Kidney (tissue), 14 donors: Measurements from ENCODE around the gene GRIN3A. TPM values are rescaled to one million over a fixed set of nuclear protein-coding genes. Genes with fewer than 3 reads are reported as not detected.

Experiments
- DNase-seq, 5 donors: peaks; one replicate each; pipeline ENCODE4 v3.0.0-alpha.2; 2013 to 2020
- FAIRE-seq: peaks from 2 replicates; lab custom pipeline; 2012; peaks lifted over from hg19 to GRCh38; lab: Jason Lieb, UNC
- H3K27ac ChIP-seq, 2 donors: one replicate each; pipeline ENCODE4 v1.7.0; 2013; ENCODE audit warnings: low read depth in 2 of 2, low read length in 2 of 2, inconsistent platforms in 1 of 2
- H3K27me3 ChIP-seq: one replicate; pipeline ENCODE4 v1.7.1; 2013; ENCODE audit warnings: low read length, inconsistent platforms; ENCODE audit not compliant: control insufficient read depth, insufficient read depth
- H3K36me3 ChIP-seq, 3 donors: one replicate each; pipeline versions ENCODE4 v1.7.0 to v1.7.1; 2013; ENCODE audit warnings: low read length in 3 of 3, control low read depth in 1 of 3, inconsistent platforms in 1 of 3; ENCODE audit not compliant: insufficient read depth in 3 of 3, control insufficient read depth in 2 of 3
- H3K4me1 ChIP-seq, 3 donors: one replicate each; pipeline versions ENCODE4 v1.7.0 to v1.7.1; 2013; ENCODE audit warnings: low read length in 3 of 3, inconsistent platforms in 1 of 3, low read depth in 1 of 3; ENCODE audit not compliant: control insufficient read depth in 2 of 3, insufficient read depth in 2 of 3
- H3K4me3 ChIP-seq, 3 donors: one replicate each; pipeline versions ENCODE4 v1.7.0 to v1.8.1; 2013; ENCODE audit warnings: low read length in 3 of 3, control low read depth in 1 of 3, inconsistent platforms in 1 of 3
- H3K9ac ChIP-seq, 3 donors: one replicate each; pipeline versions ENCODE4 v1.7.0 to v1.7.1; 2013; ENCODE audit warnings: low read length in 3 of 3, control low read depth in 1 of 3, inconsistent platforms in 1 of 3
- H3K9me3 ChIP-seq, 3 donors: one replicate each; pipeline versions ENCODE4 v1.7.0 to v1.7.1; 2013; ENCODE audit warnings: low read length in 3 of 3, control low read depth in 1 of 3, inconsistent platforms in 1 of 3; ENCODE audit not compliant: control insufficient read depth in 2 of 3, insufficient read depth in 1 of 3
- CTCF ChIP-seq: IDR thresholded peaks from 3 replicates; pipeline ENCODE4 v1.5.1; 2012; ENCODE audit warnings: mild to moderate bottlenecking, moderate library complexity, borderline replicate concordance; ENCODE audit not compliant: insufficient read depth; ENCODE audit errors: extremely low read depth
- intact Hi-C: fragments of 100-400 bp; cut with DNase I; formaldehyde crosslinking; loops from one replicate; pipeline ENCODE4 v1.11.1; 2022
- polyA plus RNA-seq: library from polyadenylated mRNA; stranded (reverse); fragments of 350-450 nt; fragmentation: Illumina TruSeq; extraction: RNeasy Lipid Tissue Mini Kit (QIAGEN cat#74804); gene quantifications from one replicate; pipeline ENCODE4 v1.2.3, GENCODE V29; 2014; ENCODE audit warnings: low read depth, low replicate concordance; ENCODE audit not compliant: insufficient read depth
- total RNA-seq: library from RNA; stranded (reverse); fragmentation: NEBNext Ultra II Directional; extraction: Animal tissue kit (Norgen Biotek cat#: 25700); gene quantifications from one replicate; pipeline ENCODE4 v1.2.1, GENCODE V29; 2021
- donor health status: control.
- donor health status: control.
- donor health status: control.
- donor health status: control.
- donor health status: control.
- donor health status: DM: yes; HTN: yes; CAD: no.
- donor health status: Normal renal cell carcinoma (clear cell type).

GRIN3A gene
- total and polyA plus RNA-seq, 2 donors from 2014 or later: 0.03 to 0.06 TPM

- Histone ChIP-seq H3K36me3 (no peaks in the 10 kb centered on the region), H3K27me3 (no peaks in the 10 kb centered on the region), H3K4me1 (no peaks in the 10 kb centered on the region), H3K9me3 (no peaks in the 10 kb centered on the region), H3K4me3 (no peak overlapping the region), H3K27ac (no peak overlapping the region), H3K9ac (no peak overlapping the region)
- TF ChIP-seq CTCF: no peak
- DNase-seq (no peak), FAIRE-seq (no peak)
- intact Hi-C loops: no loop called here
Measured at GRCh38 chr9:101618698-101619097, 119.7 kb downstream of the GRIN3A start.

- H3K27me3 ChIP-seq: no peaks in the 10 kb centered on the region
- H3K9ac ChIP-seq: no peak overlapping the region
- H3K4me1 ChIP-seq: peaks cover 0 to 2% (median 0%) of the 10 kb centered on the region in 3 donors
- no peak overlapping the region for H3K4me3 ChIP-seq
- no peaks in the 10 kb centered on the region for H3K36me3 ChIP-seq
- DNase-seq: no peak
- no peak for FAIRE-seq
- intact Hi-C loops: no loop called here
- no peak for TF ChIP-seq CTCF
- H3K27ac ChIP-seq: no peak overlapping the region
- H3K9me3 ChIP-seq: no peaks in the 10 kb centered on the region
Measured at GRCh38 chr9:101605547-101605946, 132.9 kb downstream of the GRIN3A start.

- Histone ChIP-seq H3K27me3 (no peaks in the 10 kb centered on the region), H3K4me3 (no peak overlapping the region), H3K9ac (no peak overlapping the region), H3K27ac (no peak overlapping the region), H3K4me1 (peaks cover 0 to 2% (median 0%) of the 10 kb centered on the region in 3 donors), H3K9me3 (no peaks in the 10 kb centered on the region), H3K36me3 (no peaks in the 10 kb centered on the region)
- intact Hi-C loops: no loop called here
- no peak for TF ChIP-seq CTCF
- FAIRE-seq (no peak), DNase-seq (peak in 1 of 5 donors; percentile 26)
Measured at GRCh38 chr9:101604296-101604695, 134.2 kb downstream of the GRIN3A start.
